B cell (primary cell): ENCODE data around the gene LTO1.

Experiments
- EZH2 ChIP-seq: IDR thresholded peaks from 2 replicates; pipeline ENCODE4 v1.6.1; 2012; ENCODE audit warnings: borderline replicate concordance, low read depth, mild to moderate bottlenecking, moderate library complexity, low read length; ENCODE audit not compliant: insufficient read depth, poor library complexity, severe bottlenecking
- TF ChIP-seq, protein P1 (sequence below): fragments of 200-600 bp; IDR thresholded peaks from one replicate; pipeline ENCODE4 v1.8.0; 2022; ENCODE audit warnings: antibody characterized with exemption, mild to moderate bottlenecking

DNA sequence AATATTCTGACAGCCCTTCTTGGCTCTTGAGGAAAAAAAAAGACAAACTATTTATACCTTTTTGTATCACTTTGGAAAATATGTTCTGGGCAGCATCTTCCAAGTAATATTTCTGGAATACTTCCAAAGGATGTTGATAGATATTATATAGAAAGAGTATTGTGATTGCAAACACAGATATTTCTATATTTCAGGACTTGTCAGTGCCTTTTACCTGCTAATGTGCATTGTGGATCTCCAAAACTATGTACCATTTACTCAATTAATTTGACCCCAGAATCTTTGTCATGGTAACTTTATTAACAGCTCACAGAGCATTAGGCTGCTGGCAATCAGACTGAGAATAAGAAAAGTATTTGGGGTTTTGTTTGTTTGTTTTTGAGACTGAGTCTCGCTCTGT lies 50.9 kb downstream of the LTO1 start:
- TF ChIP-seq, protein P1, sequence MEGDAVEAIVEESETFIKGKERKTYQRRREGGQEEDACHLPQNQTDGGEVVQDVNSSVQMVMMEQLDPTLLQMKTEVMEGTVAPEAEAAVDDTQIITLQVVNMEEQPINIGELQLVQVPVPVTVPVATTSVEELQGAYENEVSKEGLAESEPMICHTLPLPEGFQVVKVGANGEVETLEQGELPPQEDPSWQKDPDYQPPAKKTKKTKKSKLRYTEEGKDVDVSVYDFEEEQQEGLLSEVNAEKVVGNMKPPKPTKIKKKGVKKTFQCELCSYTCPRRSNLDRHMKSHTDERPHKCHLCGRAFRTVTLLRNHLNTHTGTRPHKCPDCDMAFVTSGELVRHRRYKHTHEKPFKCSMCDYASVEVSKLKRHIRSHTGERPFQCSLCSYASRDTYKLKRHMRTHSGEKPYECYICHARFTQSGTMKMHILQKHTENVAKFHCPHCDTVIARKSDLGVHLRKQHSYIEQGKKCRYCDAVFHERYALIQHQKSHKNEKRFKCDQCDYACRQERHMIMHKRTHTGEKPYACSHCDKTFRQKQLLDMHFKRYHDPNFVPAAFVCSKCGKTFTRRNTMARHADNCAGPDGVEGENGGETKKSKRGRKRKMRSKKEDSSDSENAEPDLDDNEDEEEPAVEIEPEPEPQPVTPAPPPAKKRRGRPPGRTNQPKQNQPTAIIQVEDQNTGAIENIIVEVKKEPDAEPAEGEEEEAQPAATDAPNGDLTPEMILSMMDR, result no peak
- no peak for TF ChIP-seq EZH2
